Limb (tissue), 2 donors: ENCODE results near the gene MYO10.
"Not testable (repeated sequence)": the region's sequence is repeated elsewhere in the genome, so short reads cannot be mapped to it uniquely, and the experiment has no call there.

Experiments used
- DNase-seq, 2 donors: peaks; one replicate each; pipeline ENCODE4 v3.0.0-alpha.2; 2016; ENCODE audit errors: extremely low spot score in 2 of 2

Gene MYO10

DNA sequence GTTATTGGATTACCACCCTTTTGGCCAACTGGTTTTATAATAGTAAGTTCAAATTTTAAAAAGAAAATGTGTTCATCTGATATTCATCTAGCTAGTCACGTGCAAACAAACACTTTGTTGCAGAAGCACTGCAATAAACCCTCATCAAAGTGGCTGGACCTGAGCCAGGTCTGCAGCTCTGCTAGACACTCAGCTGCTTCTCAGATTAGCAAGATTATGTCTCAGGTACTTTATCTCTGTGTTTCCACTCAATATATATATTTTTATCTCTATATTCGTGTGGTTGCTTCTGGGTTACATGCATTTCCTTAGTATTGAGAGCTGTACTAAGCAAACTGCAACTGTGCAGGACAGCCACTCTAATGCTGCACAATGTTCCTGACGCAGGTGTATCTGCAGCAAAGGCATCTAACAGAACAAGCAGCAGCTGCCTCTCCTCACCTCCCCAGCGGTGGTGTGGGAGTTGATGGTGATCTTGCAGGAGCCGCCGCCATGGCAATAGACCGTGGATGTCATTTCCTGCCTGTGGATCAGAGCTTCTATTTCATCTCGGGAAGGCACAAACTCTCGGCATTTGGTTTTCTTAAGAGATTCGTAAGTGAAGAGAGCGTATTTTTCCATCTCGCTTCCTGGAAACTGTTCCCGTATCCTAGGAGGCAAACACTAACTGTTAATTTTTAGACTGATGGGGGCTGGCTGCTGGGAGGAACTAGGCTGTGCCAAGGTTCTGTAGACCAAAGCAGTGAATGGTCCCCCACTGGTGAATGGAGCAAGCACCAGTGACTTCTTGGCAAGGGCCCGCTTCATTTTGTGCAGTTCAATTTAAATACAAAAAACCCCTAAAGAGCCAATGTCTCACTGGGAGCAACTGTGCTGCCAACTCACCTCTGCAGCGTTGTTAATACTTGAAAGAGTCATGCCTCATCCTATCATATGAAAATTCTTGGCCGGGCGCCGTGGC lies 262.6 kb downstream of the MYO10 start:
- DNase-seq: no peak

DNA sequence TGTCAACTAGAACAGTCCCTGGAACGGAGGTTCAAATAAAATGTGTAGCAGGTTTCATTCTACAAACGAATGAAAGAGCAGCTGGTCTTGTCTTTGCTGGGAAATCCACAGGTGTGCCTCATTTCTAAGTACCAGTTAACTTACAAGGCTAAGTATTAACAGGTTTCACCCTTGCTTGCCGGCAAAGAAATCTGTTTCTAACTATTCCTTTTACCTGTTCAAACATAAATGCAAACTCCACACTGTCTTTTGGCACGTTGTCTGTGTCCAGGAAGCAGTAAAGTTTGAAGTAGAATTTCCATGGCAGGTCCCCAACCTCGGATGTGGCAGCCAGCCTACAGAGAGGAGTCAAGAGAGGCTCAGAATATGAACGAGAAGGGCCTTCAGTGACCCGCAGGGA lies 264.9 kb downstream of the MYO10 start:
- no peak for DNase-seq

DNA sequence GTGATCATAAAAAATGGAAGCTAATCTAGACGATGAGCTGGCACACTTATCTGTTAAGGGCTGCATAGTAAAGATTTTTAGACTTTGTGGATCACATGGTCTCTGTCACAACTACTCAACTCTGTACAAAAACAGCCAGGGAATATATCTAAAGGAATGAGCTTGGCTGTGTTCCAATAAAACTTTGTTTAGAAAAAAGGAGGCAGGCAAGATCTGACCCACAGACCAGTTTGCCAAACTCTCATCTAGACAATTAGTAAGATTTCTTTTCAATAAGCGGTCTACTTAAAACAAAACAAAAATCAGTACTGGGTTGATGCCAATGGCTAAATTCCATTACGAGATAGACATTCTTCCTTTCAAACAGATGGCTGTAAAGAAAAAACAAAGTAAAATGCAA lies 266.3 kb downstream of the MYO10 start:
- no peak for DNase-seq

DNA sequence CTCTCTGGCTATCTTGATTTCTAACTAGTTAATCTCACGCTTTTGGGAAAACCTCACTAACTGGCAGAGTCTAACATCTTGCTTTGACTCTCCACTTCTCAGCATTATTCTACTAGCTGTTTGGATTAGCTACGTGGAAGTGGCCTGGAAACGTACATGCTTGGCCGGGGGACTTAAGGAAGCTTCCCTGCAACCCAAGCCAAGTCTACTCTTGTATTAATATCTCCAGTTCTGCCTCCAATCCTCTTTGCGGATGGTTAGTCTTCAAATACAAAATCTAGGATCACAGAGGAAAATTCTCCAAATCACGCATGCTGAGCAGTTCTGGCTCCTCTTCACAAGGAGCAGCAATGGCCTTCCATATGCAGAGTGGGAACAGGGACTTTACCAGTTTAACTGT lies 267.5 kb downstream of the MYO10 start:
- DNase-seq: no peak

DNA sequence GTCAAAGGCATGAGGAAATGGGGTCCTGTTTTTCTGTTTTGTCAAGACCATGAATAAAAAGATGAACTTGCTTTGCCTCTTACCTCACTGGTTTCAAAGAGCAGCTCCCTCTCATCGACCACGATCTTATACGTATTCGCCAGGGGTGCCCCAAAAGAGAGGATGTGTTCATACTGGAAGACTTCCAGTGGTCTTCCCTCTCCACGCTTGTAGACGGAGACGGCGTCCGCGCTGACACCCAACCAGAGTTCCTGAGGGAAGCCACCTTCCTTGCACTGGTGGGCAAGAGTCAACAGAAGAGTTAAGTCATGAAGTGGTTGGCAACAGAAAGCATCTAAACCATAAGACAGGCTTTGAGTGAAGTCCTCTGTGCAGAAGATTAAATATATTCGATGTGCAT lies 267.9 kb downstream of the MYO10 start:
- DNase-seq: no peak

DNA sequence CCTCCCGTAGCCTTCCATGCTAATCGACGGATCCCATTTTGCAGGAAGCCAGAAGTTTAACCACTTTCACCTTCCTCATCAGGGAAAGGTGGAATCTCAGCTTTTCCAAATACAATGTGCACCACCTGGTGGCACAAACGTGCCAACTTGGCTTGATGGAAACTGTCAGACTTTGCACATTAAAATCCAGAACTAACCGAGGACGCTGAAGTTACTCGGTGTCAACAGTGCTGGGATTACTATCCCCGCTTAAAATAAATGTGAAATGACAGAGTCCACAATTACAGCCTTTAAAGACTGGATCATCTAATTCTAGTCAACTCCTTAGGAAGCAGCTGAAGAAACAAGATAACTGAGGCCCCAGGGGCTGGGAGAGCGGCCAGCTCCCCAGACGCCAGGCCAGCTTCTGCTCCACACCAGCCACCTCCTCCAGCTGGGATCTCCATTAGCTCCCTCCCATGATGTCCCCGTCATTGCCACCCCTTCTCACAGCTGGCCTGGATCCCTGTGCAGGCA lies 269.1 kb downstream of the MYO10 start:
- DNase-seq: no peak

DNA sequence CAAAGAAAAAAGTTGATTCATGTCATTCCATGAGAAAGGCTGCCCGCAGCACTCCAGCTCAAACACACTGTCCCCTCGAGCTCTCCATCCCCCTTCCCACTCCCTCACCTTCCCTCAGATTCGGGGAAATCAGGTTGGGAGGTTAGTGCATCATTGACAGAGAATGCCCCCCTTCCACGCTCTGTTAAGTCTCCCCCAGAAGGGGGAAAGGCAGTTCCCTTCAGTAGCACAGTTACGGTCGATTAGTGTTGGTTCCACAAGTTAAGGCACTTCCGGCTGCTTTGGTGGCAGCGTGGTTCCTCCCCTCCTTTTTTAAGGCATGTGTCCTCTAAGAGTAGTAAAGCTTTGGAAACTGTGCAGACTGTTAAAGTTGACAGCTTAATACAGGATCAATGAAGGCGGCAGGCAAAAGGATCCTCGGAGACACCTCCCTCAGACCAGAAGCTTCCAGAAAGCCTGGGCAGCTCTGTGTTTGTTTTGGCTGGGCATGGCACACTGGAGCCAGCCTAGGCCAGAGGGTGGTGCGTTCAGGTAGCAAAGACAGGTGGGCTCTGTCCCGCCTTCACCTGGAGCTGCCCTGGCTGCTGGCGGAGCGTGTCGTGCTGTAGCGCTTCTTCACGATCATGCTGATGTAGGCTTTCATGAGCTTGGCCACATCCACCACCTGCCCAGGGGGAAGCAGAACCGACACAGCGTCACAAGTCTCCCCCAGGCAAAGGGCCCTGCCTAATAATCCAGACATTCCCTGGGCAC lies 269.8 kb downstream of the MYO10 start:
- no peak for DNase-seq

DNA sequence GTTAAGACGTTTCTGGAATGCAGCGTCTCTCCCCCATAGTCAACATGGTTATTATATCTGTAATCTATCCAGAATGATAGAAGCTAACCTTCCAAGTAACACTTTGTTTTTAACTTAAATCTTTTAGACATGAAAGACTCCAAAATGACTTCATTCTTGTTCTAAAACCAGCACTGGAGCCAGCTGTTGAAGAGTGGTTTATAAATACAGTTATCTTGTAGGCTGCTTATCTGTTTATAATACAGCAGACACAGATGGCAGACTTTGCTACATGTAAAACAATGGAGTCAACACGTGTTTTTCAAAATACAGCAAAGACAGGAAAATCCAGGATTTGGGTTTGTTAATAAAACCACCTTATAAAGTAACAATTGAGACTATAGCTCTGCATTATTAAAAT lies 270.5 kb downstream of the MYO10 start:
- DNase-seq: no peak

DNA sequence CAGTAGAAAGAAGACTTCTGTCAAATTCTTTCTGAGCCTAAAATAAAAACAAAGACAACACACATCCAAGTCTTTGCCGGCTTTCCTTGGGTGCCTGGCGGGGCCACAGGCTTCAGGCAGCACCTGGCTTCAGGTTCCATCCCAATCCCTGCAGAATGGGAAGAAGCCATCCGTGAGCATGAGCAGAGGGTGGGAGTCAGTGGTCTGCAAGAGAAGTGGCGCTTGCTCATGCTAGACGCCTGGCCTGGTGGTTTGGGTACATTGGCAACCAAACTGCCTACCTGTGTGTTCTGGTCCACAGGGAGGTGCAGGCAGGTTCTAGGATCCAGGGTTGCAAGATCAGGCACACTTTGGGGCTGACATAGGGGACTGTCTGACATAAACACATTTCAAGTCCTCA lies 271.7 kb downstream of the MYO10 start:
- no peak for DNase-seq

DNA sequence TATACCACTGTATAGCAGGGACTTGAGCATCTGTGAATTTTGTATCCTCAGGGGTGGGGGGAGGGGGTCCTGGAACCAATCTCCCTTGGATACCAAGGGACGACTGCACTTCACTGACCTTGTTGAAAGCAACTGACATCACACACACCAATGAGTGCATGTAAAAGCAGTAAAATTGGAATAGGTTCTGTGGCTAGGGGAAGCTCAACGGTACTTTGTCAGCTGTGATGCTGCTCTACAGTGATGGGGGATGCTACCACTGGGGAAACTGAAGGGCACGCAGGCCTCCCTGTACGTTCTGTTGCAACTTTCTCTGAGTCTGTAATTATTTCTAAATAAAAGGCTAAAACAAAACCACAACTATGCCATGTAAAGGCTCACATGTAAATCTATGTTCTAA lies 272.2 kb downstream of the MYO10 start:
- DNase-seq: no peak

DNA sequence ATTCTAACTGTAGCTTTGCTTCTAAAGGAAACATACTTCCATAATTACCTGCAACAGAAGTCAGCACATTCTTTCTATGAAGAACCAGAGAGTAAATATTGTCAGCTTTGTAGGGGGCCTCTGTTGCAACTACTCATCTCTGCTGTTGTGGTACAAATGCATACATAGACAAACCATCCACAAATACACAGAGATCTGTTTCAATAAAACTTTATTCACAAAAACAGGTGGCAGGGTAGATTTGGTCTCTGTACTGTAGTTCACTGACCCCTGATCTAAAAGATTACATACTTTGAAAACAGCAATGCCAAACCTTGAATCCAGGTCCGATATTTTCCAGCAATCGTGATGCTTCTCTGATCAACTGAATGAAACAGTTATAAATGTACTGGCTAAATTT lies 274.4 kb downstream of the MYO10 start:
- no peak for DNase-seq

DNA sequence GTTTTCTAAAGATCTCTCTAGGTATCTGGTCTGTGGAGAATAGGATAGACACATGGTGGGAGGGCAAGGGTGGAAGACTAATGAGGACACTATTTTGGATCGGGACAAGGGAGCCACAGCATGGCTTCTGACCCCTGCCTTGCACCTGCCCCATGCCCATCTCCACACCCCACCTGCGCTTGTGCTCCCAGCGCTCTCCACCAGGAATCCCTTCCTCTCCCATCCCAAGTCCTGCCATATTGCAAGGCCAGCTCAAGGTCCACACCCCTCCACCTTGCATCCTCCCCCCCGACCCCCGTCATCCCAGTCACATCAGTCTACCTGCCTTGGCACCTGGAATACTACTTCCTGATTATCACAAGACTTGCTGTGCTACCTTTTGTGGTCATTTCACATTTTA lies 275.1 kb downstream of the MYO10 start:
- DNase-seq: no peak

DNA sequence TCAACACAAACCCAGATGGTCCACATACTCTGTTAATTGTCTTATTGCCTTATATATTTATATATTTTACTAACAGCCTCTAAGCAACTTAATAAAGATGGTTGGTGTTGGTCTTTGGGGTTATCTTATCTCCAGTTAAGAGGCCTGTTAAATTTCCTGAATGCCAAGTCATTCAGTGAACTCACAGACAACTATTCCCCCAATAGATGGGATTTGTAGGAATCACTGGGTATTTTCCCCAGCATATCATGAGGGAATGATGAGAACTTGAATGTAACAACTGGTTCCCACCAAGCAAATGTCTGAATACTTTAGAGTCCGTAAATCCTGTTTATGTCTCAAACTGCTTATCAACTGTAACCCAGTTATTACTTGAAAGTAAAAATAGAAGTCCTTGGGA lies 276.6 kb downstream of the MYO10 start:
- no peak for DNase-seq

DNA sequence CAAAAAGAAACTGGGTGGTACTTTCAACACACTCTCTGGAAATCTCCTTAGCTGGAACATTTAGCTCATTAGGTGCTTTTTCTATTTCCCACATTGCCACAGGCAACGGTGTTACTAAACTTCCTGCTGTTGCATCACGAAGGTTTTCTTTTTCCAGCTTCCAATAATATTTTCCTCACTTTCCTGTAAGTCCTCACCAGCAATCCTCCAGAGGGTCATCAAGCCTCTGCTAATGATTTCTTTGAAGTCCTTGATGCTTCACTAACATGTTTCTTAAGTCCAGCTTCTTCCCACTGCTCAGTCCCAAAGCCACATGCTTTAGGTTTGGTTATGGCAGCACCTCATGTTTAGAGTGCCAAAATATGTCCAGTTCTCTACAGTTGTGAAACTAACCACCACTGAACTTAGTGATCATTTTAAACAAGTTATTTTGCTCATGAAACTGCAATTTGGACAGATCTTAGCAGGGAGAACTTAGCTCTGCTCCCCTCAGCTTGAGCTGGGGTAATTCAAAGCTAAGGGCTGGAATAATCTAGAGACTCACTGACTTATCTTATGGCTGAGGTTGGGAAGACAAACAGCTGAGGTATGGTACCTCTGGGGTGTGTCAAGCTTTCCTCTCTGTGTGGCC lies 279.4 kb downstream of the MYO10 start:
- DNase-seq: peak; percentile 33 to 55

DNA sequence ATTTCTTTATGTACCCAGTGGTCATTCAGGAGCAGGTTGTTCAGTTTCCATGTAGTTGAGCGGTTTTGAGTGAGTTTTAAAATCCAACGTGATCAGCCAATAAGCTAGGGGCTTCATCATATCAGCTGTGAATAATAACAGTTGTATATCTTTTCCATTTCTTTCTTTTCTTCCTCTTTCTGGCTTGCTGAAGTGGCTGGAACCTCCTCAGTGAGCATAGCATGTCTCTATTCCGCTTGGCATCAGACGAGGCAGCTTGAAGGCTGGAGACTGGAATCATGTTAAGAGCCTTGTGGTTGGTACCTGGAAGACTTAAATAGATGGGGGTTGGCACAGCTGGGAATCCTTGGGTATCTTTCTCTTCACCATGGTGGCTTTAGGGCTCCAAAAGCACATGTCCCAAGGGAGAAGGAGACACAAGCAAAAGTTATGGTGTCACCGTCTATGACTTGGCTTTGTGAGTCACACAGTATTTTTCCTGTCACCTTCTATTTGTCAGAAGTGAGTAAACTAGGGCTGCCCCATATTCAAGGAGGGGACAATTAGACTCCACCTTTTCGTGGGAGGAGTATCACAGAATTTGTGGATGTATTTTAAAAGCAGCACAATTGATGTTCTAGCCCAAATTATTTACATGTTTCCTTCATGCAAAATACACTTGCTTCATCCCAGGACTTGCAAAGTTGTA lies 281.3 kb downstream of the MYO10 start:
- no peak for DNase-seq

DNA sequence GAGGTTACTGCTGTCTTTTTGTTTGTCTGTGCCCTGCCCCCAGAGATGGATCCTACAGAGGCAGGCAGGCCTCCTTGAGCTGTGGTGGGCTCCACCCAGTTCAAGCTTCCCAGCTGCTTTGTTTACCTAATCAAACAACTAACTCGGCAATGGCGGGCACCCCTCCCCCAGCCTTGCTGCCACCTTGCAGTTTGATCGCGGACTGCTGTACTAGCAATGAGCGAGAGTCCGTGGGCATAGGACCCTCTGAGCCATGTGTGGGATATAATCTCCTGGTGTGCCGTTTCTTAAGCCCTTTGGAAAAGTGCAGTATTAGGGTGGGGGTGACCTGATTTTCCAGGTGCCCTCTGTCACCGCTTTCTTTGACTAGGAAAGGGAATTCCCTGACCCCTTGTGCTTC lies 287.3 kb downstream of the MYO10 start:
- DNase-seq: not testable (repeated sequence)

DNA sequence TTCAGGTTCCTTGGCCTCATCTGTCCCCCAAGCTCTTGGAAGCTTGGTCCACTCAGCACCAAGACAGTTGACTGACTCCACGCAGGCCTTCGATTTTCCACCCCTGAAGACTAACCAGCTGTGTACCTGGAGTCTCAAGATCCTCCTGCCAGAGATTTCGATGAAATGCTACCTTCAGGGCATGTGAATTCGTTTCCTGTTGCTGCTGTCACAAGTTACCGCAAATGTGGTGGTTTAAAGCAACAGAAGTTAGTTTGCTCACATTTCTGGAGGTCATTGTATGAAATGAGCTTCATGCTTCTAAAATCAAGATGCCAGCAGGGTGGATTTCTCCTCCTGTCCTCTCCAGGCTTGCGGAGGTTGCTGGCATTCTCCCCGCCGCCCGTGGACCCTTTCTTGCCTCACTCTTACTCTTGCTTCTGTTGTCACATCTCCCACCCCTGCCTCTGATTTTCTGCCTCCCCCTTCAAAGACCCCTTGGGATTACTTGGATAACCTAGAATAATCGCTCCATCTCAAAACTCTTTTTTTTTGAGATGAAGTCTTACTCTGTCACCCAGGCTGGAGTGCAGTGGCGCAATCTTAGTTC lies 291.7 kb downstream of the MYO10 start:
- DNase-seq: no peak

DNA sequence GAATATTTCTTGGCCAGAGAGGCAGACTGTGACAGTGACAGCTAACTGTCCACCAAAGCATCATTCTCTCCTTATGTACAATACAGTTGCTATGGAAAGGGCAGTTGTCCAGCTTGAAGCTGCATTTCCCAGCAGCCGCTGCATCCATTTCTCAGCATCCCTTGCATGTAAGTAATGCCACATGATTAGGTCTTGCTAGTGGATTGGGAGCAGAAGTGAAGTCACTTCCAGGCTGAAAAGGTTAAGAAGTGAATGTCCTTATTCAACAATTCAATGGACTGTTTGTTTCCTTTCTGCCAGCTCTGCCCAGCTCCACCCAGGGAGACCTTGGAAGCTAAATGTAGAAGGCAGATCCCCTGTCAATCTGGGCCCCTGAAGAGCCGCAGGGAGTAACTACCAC lies 293.2 kb downstream of the MYO10 start:
- no peak for DNase-seq

DNA sequence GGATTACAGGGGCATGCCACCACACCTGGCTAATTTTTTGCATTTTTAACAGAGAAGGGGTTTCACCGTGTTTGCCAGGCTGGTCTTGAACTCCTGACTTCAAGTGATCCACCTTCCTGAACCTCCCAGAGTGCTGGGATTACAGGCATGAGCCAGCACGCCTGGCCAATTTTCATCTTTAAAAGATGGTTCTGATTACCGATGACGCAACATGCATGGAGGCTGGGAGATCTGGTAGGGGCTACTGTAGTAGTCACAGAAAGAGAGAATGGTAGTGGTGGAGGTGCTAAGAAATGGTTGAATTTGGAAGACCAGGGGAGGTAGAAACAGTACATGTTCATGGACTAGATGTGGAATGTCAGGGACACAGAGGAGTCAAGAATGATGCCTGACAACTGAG lies 296.9 kb downstream of the MYO10 start:
- DNase-seq: no peak

DNA sequence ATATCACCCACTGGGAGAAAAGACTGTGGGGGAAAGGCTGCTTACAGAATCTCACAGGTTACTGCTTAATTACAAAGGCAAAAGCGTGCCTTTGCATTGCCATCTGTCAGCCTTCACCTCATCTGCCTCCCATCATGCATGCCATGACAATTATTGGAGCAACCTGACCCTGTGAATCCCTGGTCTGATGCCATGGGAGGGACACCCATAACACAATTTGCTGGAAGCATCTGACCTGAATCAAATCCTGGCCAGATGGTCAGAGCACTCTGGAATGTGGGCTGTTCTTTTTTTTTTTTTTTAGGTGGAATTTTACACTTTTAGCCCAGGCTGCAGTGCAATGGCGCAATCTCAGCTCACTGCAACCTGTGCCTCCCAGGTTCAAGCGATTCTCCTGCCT lies 307.7 kb downstream of the MYO10 start:
- no peak for DNase-seq

DNA sequence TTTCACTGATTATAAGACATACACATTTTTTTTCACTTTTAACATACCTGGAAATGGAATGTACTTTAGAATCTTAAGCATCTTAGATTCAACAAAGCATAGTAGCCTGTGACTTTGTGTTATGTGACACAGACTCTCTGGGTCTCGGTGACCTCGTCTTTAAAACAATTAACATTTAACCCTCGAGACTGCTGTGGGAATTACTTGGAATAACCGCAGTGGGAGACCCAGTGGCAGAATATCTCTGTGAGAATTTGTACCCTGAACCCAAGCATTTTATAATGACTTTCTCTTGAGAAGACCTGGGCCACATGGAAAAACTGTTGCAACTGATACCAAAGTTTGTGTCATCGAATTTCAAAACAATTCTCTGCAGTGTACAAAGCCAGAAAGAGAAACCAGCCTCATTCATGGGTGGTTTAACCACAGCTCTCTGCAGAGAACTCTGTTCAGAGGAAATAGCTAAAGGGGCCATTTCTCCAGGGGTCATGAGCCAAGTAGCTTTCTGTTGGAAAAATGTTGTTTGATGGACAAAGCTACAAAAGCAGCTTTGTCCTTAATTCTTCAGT lies 309.3 kb downstream of the MYO10 start:
- DNase-seq: no peak
